IPS DF 19.7 (cell line): Measurements from ENCODE around the gene ARL14EPL.

Experiments used
- DNase-seq: peaks from one replicate; pipeline ENCODE4 v3.0.0-alpha.2; 2013; ENCODE audit warnings: low read depth, low spot score

The ARL14EPL gene

DNA sequence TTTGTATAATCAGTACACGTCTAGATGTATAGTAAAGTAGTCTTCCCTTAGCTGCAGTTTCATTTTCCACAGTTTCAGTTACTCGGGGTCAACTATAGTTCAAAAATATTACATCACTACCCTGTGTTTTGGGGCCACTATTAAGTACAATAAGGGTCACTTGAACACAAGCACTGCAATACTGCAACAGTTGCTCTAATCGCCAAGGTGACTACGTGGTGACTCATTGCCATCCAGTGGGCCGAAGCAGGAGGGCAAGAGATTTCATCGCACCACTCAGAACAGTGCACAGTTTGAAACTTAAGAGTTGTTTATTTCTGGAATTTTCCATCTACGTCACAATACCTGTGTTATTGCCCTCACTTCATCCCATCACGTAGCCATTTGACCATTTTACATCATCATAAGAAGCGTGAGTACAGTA lies at the start of gene ARL14EPL:
Gene ARL14EPL, plus strand, starts transcription at position 379 of the 424 bp plus-strand sequence. CDS start 18,994 bp downstream, outside the sequence.
- peak; percentile 9 for DNase-seq

DNA sequence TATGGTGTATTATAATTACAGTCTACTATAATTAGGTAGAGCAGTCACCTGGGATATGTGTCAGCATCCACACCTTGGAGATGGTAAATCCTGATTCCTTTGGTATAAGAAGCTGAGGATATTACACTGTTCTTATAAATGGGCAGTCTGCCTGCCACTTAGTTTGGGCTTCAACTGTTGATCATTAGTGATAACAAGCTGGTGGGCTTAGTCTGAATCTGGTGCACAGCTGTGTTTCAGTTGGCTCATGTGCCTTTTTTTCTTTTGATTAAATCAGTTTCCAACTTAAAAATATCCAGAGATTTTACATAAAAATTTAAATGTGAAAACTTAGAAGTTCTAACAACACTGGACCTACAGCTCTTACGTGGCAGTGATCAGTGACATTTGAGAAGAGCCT lies 48.8 kb upstream of the ARL14EPL start:
- no peak for DNase-seq

DNA sequence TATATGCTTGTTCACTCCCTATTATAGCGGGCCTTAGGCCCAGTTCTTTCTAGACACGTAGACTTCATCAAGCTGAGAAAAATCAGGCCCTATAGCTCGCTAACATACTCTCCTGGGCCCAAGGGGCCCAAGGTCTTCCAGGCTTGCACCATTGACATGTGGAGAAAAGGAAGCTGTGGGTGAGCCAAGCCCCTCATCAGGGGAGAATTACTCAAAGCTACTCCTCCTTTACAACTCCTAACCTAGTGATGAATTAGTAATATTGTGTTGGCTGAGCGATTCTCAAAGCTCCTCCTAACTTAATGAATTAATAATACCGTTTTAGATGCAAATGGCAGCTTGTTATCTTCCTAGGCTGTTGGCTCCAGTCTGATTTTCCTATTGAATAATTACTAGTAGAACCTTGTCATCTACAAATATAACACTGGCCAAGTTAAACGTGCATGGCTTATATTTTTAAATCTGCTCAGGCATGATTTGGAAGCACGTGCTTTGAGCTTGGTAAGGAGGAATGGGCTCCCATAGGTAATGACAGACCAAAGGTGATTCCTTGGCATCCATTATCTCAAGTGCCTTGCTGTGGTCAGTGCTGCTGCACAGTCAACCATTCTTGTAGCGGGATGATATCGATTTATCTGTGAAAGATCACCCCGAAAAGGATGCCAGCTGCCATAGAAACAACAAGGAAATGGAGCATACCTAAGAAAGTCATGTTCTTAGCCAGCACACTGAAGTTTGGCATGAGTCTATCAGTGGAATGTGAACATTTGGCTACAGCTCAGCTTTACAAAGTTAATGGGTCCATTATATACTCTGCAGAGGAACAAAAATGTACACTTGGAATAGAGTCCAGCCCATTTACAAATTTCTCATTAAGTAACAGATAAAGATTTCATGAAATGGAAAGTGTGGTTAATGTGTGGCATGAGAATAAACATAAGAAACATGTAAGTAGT lies 46.2 kb upstream of the ARL14EPL start:
- DNase-seq, result no peak

DNA sequence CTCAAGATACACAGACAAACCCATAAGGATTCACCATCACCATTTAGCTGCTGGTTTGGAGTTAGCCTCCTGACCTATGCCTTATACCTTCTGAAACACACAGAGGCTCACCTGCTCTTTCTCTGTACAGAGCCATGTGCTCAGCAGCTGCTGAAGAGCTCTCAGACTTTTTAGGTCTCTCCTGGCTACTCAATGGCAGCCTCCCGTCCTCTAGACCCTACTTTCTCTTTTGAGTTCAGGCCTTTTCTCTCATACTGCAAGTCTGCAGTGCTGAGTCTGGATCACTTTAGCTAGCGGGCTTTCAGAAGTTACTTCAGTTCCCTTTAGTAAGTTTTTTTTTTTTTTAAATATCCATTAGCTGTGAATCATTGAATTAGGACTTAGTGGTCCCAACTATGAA lies 44.3 kb upstream of the ARL14EPL start:
- DNase-seq, result no peak

DNA sequence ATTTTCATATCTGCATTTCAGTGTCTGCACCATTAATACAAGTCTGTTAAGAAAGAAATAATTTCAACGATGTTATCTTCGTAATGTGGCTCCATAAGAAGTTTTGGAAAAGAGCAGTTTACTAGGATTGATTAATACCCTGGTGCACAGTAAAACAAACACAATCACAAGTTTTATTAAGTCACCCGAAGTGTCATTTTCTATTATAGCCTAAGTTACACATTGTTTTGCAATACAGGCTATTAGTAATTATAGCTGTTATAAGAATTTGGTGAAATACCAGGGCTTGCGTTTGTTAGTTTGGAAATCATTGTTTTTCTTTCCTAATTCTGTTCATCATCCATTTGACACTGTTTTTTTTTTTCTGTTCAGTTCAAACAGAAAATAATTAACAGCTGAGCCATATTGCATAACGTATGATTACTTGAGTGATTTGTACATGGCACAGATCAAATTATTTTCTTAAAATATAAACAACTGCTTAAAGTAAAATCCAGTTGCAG lies 39.4 kb upstream of the ARL14EPL start:
- no peak for DNase-seq

DNA sequence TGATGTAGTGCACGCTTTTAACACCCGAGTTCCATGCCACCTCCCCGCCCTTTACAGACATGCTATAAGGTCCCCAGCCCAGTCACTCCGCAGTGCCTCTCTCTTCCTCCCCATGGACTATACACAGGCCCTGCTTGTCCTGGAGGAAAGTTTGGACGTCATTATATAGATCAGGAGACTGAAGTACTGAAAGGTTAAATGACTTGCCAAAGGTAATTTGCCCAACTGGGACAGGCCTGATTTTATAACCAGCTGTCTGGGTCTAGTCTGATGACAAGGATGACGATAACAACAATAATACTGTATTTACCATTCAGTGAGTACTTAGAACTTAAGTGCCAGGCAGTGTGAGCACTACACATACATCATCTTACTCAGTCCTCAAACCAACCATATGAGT lies 36.9 kb upstream of the ARL14EPL start:
- no peak for DNase-seq

DNA sequence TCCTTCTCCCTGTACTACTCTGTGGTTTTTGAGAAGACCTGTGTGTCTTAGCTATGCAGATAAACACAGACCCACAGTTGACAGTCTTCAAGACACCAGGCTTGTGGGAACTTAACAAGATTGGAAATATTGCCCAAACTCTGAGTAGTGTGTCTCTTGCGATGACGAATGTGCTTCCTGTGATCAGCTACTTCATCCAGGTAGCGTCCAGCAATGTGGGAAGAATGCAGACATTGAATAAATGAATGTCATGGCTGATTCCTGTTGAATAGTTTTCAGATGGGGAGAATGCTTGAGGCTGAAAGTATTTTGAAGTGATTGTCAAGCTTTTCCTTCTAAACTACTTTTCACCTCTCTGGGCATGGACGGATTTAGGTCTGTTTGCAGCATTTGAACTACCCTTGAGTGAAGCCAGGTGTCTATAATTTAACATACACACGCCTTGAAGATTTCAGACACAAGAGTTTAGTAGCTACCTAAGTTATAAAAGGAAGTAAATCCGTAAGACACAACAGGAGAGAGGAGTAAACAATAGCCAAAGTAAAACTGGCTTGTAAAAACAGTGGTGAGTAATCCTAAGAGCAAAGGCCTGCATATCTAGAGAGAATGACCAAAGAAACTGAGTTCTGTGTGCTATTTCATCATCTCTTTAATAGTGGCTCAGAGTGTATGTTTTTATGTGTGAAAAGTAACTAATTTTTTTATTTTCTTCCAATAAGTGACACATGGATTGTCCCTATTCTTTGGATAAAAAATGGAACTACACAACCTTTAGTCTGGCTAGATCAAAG lies 30.0 kb upstream of the ARL14EPL start:
- DNase-seq, result no peak

DNA sequence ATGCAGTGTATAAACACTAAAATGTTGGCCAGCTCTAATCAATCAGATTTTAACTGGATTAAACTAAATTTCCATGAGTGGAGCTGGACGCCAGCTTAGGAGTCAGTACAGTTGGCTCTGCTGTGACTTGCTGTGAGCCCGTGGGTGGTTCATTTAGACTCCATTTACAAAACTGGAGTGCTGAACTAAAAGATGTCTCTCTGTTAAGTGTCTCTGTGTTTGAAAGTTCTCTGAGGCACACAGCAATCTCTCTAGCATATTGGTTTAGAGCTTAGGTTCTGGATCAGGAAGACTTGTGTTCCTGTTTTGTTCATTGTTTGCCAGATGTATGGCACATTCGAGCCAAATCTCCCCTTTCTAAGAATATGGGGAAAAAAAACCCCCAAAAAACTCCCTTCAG lies 28.0 kb upstream of the ARL14EPL start:
- DNase-seq, result no peak

DNA sequence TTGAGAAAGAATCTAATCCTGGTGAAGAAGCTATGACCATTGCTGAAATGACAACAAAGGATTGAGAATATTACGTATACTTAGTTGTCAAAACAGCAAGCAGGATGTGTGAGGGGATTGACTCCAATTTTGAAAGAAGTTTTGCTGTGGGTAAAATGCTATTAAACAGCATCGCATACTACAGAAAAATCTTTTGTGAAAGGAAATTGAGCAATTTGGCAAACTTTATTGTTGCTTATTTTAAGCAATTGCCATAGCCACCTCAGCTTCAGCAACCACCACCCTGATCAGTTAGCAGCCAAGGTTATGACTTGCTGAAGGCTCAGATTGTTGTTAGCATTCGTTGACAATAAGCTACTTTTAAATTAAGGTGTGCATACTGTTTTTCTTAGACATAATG lies 22.5 kb upstream of the ARL14EPL start:
- DNase-seq, result no peak

DNA sequence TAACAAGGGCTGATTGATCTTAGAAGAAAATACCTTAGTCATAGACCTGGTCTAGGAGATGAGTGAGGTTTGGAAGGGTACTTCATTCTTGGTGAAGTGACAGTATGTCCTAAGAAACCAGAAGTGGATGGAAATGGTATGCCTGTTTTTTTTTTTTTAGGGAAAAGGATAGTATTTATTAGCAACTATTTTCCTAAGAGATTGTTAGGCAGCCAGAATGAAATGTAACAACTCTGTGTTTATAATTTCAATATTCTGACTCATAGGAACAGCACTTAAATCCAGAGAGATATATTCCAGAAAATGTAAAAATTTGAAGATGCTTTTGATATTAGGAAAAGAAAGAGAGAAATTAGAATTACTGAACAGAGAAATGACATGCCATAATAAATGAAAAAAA lies 21.2 kb upstream of the ARL14EPL start:
- DNase-seq, result no peak

DNA sequence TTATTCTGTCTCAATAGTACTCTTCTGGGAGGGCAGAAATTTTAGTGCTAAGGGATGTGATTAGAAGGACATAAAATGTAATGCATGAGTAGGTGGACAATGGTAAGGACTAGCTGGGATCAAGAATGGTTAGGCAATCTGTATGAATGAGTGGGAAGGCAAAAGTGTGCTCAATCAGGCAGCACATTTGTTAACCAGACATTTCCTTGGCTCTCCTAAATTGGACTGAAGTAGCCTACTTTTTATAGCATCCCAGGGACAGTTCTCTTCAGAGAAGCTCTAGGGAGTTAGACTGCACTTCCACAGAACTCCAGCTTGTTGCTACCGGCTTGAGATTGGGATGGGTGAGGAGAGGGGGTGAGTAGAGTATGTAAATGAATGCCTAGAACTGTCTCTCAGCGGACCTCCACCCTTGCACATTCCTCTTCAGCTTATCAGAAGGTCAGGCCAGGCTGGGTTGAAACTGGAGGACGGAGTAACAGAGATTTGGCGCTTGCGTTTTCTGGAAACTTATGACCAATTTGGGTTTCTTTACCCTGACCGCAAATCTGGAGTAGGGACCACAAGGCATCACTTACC lies 19.0 kb upstream of the ARL14EPL start:
- DNase-seq, result no peak

DNA sequence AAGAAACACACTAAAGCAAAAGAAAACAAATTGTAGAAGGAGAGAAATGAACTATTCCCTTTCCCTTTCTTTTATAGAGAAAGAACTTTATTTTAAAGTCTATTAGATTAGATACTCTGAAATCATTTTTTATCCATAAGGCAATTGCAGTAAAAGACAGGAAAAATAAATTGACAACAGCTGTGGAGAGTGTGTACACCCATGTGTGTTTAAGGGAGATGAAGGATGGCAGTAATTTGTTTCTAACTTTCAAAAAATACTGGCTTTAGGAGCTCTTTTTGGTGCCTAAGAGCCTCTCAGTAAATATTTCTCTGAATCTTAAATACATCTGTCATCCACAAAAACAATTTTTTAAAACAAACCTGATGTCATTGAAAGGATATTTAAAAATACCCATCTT lies 18.3 kb upstream of the ARL14EPL start:
- DNase-seq, result no peak

DNA sequence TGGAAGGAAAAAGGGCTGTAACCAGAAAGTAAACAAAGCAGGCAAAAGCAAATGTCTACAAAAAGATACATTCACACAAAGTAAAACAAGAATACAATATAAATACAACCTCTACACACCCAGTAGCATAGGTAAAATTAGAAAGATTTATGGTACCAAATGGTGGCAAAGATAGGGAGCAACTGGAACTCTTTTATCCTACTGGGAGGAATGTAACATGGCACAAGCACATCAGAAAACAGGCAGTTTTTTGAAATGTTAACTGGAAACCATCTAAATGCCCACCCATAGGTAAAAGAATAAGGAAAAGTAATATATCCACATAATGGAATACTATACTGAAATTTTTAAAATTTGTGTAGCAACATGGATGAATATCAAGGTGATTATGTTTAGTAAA lies 8.7 kb upstream of the ARL14EPL start:
- DNase-seq, result no peak

DNA sequence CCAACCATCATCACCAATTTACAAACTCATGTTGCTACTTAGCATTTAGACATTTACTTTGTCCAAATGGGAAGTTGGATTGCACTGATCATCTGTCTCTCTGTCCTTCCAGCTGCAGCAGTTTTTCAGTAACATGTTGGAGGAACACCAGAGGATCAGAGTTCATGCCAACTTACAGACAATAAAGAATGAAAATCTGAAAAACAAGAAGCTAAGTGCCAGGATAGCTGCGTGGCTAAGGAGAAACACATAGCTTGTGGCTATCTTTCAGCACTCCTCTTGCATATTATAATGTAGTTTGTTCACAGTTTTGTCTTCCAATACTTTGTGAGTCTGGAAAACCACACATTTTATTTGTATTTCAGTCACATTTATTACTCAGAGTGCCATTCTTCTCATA lies 6.4 kb upstream of the ARL14EPL start:
- DNase-seq, result no peak

DNA sequence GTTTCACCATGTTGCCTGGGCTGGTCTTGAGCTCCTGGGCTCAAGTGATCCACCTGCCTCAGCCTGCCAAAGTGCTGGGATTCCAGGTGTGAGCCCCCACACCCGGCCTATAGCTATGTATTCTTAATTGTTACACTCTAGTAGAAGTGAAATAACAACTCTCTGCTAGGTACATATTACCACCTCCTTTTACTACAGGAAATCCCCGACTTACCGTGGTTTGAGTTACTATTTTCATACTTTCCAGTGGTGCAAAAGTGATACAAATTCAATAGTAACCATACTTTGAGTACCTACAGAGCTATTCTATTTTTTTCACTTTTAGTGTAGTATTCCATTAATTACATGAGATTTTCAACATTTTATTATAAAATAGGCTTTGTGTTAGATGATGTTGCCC lies 719 bp downstream of the ARL14EPL start:
- DNase-seq, result no peak

DNA sequence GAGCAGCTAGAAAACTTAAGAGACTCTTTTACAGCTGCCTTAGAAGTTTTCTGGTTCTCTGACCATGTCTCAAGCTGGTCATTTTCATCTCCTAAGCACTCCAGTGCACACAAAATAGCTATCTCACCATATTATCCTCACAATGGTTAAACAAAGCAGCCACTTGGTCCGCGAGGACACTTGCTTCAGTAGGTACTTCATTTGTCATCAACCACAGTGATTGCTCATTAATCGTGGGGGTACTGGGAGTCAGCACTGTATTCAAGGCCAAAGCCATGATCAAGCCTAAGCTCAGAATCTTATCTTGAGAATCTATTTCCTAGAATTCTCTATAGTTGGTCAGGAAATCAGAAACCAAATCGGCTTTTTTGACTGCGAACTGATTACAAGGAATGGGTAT lies 2.9 kb downstream of the ARL14EPL start:
- no peak for DNase-seq

DNA sequence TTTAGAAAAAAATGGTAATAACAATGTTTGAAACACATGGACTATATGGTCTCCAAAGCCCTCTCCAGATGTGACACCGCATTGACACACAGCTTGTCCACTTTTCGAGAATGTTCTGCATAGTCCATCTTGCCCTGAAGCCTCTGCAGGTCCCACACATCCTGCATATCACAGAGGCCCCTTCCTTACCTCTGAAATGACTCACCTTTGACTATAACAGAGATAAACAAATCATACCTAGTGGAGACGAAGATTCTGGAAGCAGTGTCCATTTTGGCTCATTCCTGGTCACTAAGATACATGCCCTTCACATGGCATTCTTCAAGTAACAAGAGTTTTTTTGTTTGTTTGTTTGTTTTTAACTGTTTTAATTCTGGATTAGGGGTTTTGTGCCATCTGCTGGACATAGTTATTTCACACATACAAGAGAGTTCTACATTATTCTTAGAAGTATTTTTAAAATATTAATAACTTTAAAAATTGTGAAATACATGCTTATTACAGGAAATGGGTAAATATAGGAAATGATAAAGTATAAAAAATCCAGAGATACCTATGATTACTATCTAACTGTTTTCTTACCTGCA lies 5.1 kb downstream of the ARL14EPL start:
- DNase-seq, result no peak

DNA sequence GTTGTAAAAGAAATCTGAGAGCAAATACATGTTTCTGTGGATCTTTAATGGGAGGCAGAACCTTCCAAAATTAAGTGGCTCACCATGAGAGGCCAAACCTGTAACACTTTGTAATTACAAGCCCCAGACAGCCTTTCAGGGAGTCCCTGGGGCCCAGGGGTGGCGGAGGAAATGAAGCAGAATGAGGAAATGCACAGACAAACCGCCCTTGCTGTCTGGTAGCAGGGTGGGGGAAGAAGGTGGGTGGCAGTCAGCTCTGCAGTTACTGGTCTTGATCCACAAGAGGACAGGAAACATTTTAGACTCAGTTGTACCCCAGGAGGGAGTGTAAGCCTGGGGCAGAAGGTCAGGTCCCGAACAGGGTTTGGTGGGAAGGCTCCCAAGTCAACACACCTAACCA lies 6.5 kb downstream of the ARL14EPL start:
- no peak for DNase-seq

DNA sequence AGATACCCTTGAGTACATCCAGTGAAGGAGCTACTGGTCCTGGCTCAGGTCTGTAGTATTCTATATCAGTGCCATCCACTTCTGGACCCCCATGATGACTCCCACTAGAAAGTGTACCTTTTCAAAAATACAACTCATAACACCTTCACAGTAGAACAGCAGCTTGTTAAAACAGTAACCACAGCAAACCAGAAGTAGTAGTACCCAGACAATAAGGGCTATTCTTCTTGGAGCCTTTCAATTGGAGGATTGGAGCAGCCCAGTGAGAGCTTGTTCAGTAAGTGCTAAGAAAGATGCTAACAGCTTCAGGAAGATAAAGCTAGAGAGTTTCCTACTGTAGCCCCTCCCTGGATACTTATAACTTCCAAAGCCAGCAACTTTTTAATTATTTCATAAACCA lies 10.1 kb downstream of the ARL14EPL start:
- DNase-seq, result no peak

DNA sequence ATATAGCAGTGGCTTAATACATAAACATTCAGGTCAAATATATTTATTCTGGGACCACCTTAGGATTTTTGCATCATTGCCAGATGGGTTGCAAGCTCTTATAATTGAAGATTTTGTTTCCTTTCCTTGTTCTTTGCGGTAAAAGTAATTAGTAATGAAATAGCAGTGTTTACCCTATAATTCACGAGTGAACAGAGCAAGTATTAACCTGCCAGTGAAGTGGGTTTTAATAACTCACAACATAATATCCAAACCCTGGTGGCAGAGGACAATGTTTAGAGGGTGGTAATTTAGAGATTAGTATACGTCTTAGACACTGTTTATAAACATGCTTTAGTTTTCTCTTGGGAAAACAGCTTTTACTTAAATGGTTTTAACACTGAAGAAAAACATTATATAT lies 11.8 kb downstream of the ARL14EPL start:
- DNase-seq, result no peak

DNA sequence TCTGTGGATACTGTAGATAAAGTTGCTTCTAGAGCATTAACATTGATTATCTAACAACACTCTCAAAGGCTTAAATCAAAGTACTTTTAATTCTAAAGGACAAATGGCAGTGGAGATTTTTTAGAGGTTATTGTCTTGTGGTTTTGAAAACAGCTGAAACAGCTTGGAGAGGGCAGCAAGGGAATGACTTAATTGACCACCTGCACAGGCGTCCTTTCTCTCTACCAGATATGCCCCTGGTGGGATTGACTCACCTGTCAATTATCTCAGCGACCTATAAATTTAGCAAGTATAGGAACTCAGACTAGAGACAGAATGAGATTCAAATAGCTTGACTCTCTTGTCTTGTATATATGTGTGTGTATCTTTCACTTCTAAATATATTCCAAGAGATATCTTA lies 13.5 kb downstream of the ARL14EPL start:
- DNase-seq, result no peak

DNA sequence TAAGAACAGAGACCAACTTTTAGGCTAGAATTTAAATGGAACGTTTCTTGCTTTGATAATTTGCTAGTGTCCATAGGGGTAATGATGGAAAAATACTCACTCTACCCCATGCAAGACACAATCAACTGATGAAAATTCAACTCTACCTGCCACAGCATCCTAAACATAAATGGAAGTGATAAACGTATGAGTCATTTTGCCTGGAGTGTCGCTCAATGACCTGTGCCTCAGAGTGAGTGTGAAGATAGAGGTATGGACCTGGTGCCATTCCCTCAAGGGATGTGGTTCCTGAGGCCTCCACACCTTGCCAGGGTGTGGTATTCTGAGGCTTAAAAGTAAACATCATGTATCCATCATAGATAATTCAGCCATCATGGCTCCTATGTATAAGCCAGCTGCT lies 14.0 kb downstream of the ARL14EPL start:
- no peak for DNase-seq
